OCI-LY1 (cell line): ENCODE data around the gene IRX2.

ENCODE experiments used
- EZH2 ChIP-seq: fragments of 200-600 bp; sonication (generic), shearing (Covaris generic); IDR thresholded peaks from 2 replicates; pipeline ENCODE4 v1.8.0; 2017; ENCODE audit warnings: borderline replicate concordance, mixed run types, mild to moderate bottlenecking, antibody characterized with exemption, low read length, moderate library complexity, mixed read lengths
- TF ChIP-seq, protein P1 (sequence below): fragments of 200-600 bp; sonication (generic), shearing (Covaris generic); IDR thresholded peaks from 2 replicates; pipeline ENCODE4 v1.5.1; 2017; ENCODE audit warnings: mild to moderate bottlenecking, antibody characterized with exemption, low read length, moderate library complexity, mixed read lengths

DNA sequence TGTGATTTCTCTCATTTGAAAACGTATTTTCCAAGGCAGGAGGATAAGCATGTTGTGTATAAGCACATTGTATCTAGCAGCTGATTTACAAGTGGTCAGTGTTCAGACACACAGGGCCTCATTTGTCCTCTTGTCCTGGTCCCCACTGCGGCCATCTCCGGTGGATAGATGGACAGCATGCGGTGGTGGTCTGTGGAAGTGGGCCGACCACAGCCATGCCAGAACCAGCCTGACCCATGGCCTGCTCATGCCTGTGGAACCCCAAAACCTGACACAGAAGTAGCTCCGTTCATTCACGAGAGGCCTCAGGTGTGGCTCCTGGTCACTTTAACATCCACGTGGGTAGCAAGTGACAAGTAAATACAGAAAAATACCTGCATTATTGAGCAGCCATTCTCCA lies 14.6 kb downstream of the IRX2 start:
- TF ChIP-seq, protein P1, sequence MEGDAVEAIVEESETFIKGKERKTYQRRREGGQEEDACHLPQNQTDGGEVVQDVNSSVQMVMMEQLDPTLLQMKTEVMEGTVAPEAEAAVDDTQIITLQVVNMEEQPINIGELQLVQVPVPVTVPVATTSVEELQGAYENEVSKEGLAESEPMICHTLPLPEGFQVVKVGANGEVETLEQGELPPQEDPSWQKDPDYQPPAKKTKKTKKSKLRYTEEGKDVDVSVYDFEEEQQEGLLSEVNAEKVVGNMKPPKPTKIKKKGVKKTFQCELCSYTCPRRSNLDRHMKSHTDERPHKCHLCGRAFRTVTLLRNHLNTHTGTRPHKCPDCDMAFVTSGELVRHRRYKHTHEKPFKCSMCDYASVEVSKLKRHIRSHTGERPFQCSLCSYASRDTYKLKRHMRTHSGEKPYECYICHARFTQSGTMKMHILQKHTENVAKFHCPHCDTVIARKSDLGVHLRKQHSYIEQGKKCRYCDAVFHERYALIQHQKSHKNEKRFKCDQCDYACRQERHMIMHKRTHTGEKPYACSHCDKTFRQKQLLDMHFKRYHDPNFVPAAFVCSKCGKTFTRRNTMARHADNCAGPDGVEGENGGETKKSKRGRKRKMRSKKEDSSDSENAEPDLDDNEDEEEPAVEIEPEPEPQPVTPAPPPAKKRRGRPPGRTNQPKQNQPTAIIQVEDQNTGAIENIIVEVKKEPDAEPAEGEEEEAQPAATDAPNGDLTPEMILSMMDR = no peak
- no peak for TF ChIP-seq EZH2
